ENCODE results near the gene ZNF621. TPM values are rescaled to one million over a fixed set of nuclear protein-coding genes. Genes with fewer than 3 reads are reported as not detected.

The ZNF621 gene
- total RNA-seq, 1 donor from 2014 or later = 8.7 TPM

Other genes with a start within 250 kb of the ZNF621 start
- gene EIF1B, start 215.3 kb upstream of the ZNF621 start, total RNA-seq = 9.1 and 12.2 TPM in 2 replicates
- gene ENTPD3, start 137.8 kb upstream of the ZNF621 start, total RNA-seq = not detected in 2 replicates
- 190 and 240 TPM in 2 replicates for gene RPL14, start 67.6 kb upstream of the ZNF621 start, total RNA-seq
- 2.6 and 4.6 TPM in 2 replicates for gene ZNF619, start 47.8 kb upstream of the ZNF621 start, total RNA-seq
- gene ZNF620, start 18.9 kb upstream of the ZNF621 start, total RNA-seq = 0.37 and 1.1 TPM in 2 replicates